ENCODE results near the gene APBA2. TPM values are rescaled to one million over a fixed set of nuclear protein-coding genes. Genes with fewer than 3 reads are reported as not detected.

Gene APBA2
- total RNA-seq, 4 donors from 2014 or later: 1.6 to 8.2 (median 2.5) TPM

GRCh38 chr15:29133791-29134190, 248.0 kb downstream of the APBA2 start:
- WGBS, 2 donors (ENCODE audit: low coverage in 1 of 2): 90 to 96% methylated on average over 4 to 5 of the region's 5 CpGs
- DNase-seq: no peak
- Histone ChIP-seq H3K36me3 (no peaks in the 10 kb centered on the region), H3K27me3 (no peaks in the 10 kb centered on the region), H3K4me3 (no peak overlapping the region), H3K4me1 (no peaks in the 10 kb centered on the region), H3K9me3 (no peaks in the 10 kb centered on the region), H3K27ac (no peak overlapping the region)
- in situ Hi-C loops (cut with MboI; ENCODE audit: low pct_ligation_motif_present in 1 of 4, low pct_unique_long_range_greater_than_20kb in 1 of 4, low sequenced_read_pairs in 3 of 4): no loop called here
- TF ChIP-seq CTCF (IDR thresholded peaks at IDR 0.05) (no peak), EP300 (IDR thresholded peaks at IDR 0.05; ENCODE audit: low read depth) (no peak), POLR2AphosphoS5 (IDR thresholded peaks at IDR 0.05) (no peak), POLR2A (IDR thresholded peaks at IDR 0.05) (no peak)
- intact Hi-C loops (cut with DNase I; ENCODE audit: low total_unique reads): no loop called here

GRCh38 chr15:29134239-29134638, 248.5 kb downstream of the APBA2 start:
- DNase-seq: no peak
- WGBS, 2 donors (ENCODE audit: low coverage in 1 of 2): 80 to 94% methylated on average over 1 to 6 of the region's 6 CpGs
- H3K9me3 ChIP-seq: no peaks in the 10 kb centered on the region
- TF ChIP-seq CTCF (IDR thresholded peaks at IDR 0.05) (no peak), POLR2AphosphoS5 (IDR thresholded peaks at IDR 0.05) (no peak), EP300 (IDR thresholded peaks at IDR 0.05; ENCODE audit: low read depth) (no peak), POLR2A (IDR thresholded peaks at IDR 0.05) (no peak)
- intact Hi-C loops (cut with DNase I; ENCODE audit: low total_unique reads): no loop called here
- in situ Hi-C loops (cut with MboI; ENCODE audit: low pct_ligation_motif_present in 1 of 4, low pct_unique_long_range_greater_than_20kb in 1 of 4, low sequenced_read_pairs in 3 of 4): no loop called here
- H3K4me1 ChIP-seq: no peaks in the 10 kb centered on the region
- no peak overlapping the region for H3K4me3 ChIP-seq
- H3K27me3 ChIP-seq: no peaks in the 10 kb centered on the region
- no peak overlapping the region for H3K27ac ChIP-seq
- no peaks in the 10 kb centered on the region for H3K36me3 ChIP-seq

GRCh38 chr15:29134641-29135308, 249.0 kb downstream of the APBA2 start:
- TF ChIP-seq CTCF (IDR thresholded peaks at IDR 0.05): no peak
- no peak for TF ChIP-seq EP300 (IDR thresholded peaks at IDR 0.05; ENCODE audit: low read depth)
- TF ChIP-seq POLR2A (IDR thresholded peaks at IDR 0.05): no peak
- TF ChIP-seq POLR2AphosphoS5 (IDR thresholded peaks at IDR 0.05): no peak
- DNase-seq: no peak
- WGBS, 2 donors (ENCODE audit: low coverage in 1 of 2): 85 to 87% methylated on average over 4 to 14 of the region's 14 CpGs
- H3K4me1 ChIP-seq: peaks cover 0 to 4% (median under 1%) of the 10 kb centered on the region in 4 donors
- H3K4me3 ChIP-seq: no peak overlapping the region
- in situ Hi-C loops (cut with MboI; ENCODE audit: low pct_ligation_motif_present in 1 of 4, low pct_unique_long_range_greater_than_20kb in 1 of 4, low sequenced_read_pairs in 3 of 4) (no loop called here), intact Hi-C loops (cut with DNase I; ENCODE audit: low total_unique reads) (no loop called here)
- H3K36me3 ChIP-seq: no peaks in the 10 kb centered on the region
- H3K27me3 ChIP-seq: peaks cover 3% of the 10 kb centered on the region
- no peak overlapping the region for H3K27ac ChIP-seq
- H3K9me3 ChIP-seq: no peaks in the 10 kb centered on the region

GRCh38 chr15:29135309-29135657, 249.5 kb downstream of the APBA2 start:
- no peak for DNase-seq
- intact Hi-C loops (cut with DNase I; ENCODE audit: low total_unique reads): no loop called here
- H3K9me3 ChIP-seq: no peaks in the 10 kb centered on the region
- WGBS, 2 donors (ENCODE audit: low coverage in 1 of 2): 37 to 58% methylated on average over 3 to 6 of the region's 6 CpGs
- H3K27ac ChIP-seq: no peak overlapping the region
- H3K27me3 ChIP-seq: peaks cover 6% of the 10 kb centered on the region
- in situ Hi-C loops (cut with MboI; ENCODE audit: low pct_ligation_motif_present in 1 of 4, low pct_unique_long_range_greater_than_20kb in 1 of 4, low sequenced_read_pairs in 3 of 4): no loop called here
- H3K4me3 ChIP-seq: no peak overlapping the region
- peaks cover 0 to 8% (median 3%) of the 10 kb centered on the region in 4 donors for H3K4me1 ChIP-seq
- no peaks in the 10 kb centered on the region for H3K36me3 ChIP-seq
- no peak for TF ChIP-seq CTCF (IDR thresholded peaks at IDR 0.05)
- TF ChIP-seq POLR2A (IDR thresholded peaks at IDR 0.05): no peak
- TF ChIP-seq POLR2AphosphoS5 (IDR thresholded peaks at IDR 0.05): no peak
- TF ChIP-seq EP300 (IDR thresholded peaks at IDR 0.05; ENCODE audit: low read depth): no peak

Measured in transverse colon (tissue), 4 donors.